HCT116 (cell line): ENCODE results near the gene TTLL11. TPM values are rescaled to one million over a fixed set of nuclear protein-coding genes. Genes with fewer than 3 reads are reported as not detected.

Experiments used
- ATAC-seq: fragments of 200-7000 bp; cut with Tn5 transposase; 2 replicates; pipeline ENCODE4 v1.9.1; 2020; ENCODE audit warnings: mild to moderate bottlenecking, moderate library complexity
- BruUV-seq: library from RNA; stranded (reverse); fragments of 400-500 nt; replicated peaks from 2 replicates; lab custom pipeline; 2021; lab: Mats Ljungman, UMichigan
- CTCF ChIA-PET: fragments of 300-600 bp; sonication (Branson Sonifier 250); formaldehyde crosslinking; loops from one replicate; lab custom pipeline; 2021; ENCODE audit warnings: antibody characterized with exemption; lab: Charles Lee
- POLR2A ChIA-PET: fragments of 300-600, 350-600 bp; sonication (Branson Sonifier 250); formaldehyde crosslinking; loops from one replicate; lab custom pipeline; 2021; ENCODE audit warnings: antibody characterized with exemption; lab: Charles Lee
- RAD21 ChIA-PET, 2 experiments: fragments of 300-600 bp; sonication (Branson Sonifier 250); formaldehyde crosslinking; loops; one replicate each; lab custom pipeline; 2023; ENCODE audit warnings: low total read pairs in 2 of 2; ENCODE audit not compliant: uncharacterized antibody in 2 of 2, unreplicated experiment in 2 of 2, low non-redundant PET in 1 of 2; lab: Charles Lee
- DNase-seq: peaks from one replicate; pipeline ENCODE4 v3.0.0-alpha.2; 2010; ENCODE audit warnings: low read depth, low spot score
- H2AFZ ChIP-seq: fragments of 200-600 bp; shearing (Covaris generic), sonication (generic); 2 replicates; pipeline ENCODE4 v1.6.1; 2017; ENCODE audit warnings: low read depth, mixed run types, mixed read lengths, antibody characterized with exemption, low read length; ENCODE audit not compliant: poor library complexity, severe bottlenecking
- H3K27ac ChIP-seq: 2 replicates; pipeline ENCODE4 v1.5.1; 2012; ENCODE audit warnings: low read depth, low read length
- H3K27me3 ChIP-seq: fragments of 200-600 bp; sonication (generic); 2 replicates; pipeline ENCODE4 v1.6.1; 2016; ENCODE audit warnings: mixed run types, low read length, mixed read lengths; ENCODE audit not compliant: insufficient read depth
- H3K36me3 ChIP-seq, 2 experiments: fragments of 200-500 bp in 1 of 2; fragments of 200-600 bp in 1 of 2; sonication (Bioruptor generic) in 1 of 2; sonication (generic) in 1 of 2; 2 replicates each; pipeline versions ENCODE4 v1.5.1 to v1.6.1; 2014 to 2016; ENCODE audit warnings: low read length in 2 of 2, inconsistent platforms in 1 of 2, mixed read lengths in 1 of 2, mixed run types in 1 of 2; ENCODE audit not compliant: insufficient read depth in 2 of 2, control insufficient read depth in 1 of 2
- H3K4me1 ChIP-seq, 2 experiments: fragments of 200-600 bp in 1 of 2; sonication (generic) in 1 of 2; 2 replicates each; pipeline versions ENCODE4 v1.5.1 to v1.6.1; 2012 to 2017; ENCODE audit warnings: low read length in 2 of 2, inconsistent platforms in 1 of 2, mild to moderate bottlenecking in 1 of 2, mixed read lengths in 1 of 2, mixed run types in 1 of 2, moderate library complexity in 1 of 2; ENCODE audit not compliant: insufficient read depth in 2 of 2, control insufficient read depth in 1 of 2
- H3K4me2 ChIP-seq: fragments of 200-600 bp; sonication (generic); 2 replicates; pipeline ENCODE4 v1.6.1; 2017; ENCODE audit warnings: mixed run types, low read length, mixed read lengths
- H3K4me3 ChIP-seq, 2 experiments: fragments of 200-600 bp in 1 of 2; sonication (generic) in 1 of 2; replicated peaks in 1 of 2; 2 replicates each; pipeline ENCODE4 v1.5.1; 2011 to 2016; ENCODE audit warnings: low read length in 2 of 2, control low read depth in 1 of 2, low read depth in 1 of 2, mild to moderate bottlenecking in 1 of 2, mixed read lengths in 1 of 2, mixed run types in 1 of 2
- H3K79me2 ChIP-seq: fragments of 200-600 bp; sonication (generic); 2 replicates; pipeline ENCODE4 v1.6.1; 2017; ENCODE audit warnings: mild to moderate bottlenecking, mixed run types, low read length, moderate library complexity, mixed read lengths; ENCODE audit not compliant: insufficient read depth
- H3K9ac ChIP-seq: fragments of 200-600 bp; sonication (generic); 2 replicates; pipeline ENCODE4 v1.6.1; 2016; ENCODE audit warnings: low read length, mixed read lengths
- H3K9me2 ChIP-seq: fragments of 200-600 bp; sonication (generic), shearing (Covaris generic); 2 replicates; pipeline ENCODE4 v1.6.1; 2017; ENCODE audit warnings: mixed run types, mild to moderate bottlenecking, moderate library complexity; ENCODE audit not compliant: insufficient read depth
- H3K9me3 ChIP-seq, 2 experiments: fragments of 200-500 bp in 1 of 2; fragments of 200-600 bp in 1 of 2; sonication (Bioruptor generic) in 1 of 2; sonication (generic) in 1 of 2; 2 replicates each; pipeline ENCODE4 v1.6.1; 2014 to 2017; ENCODE audit warnings: low read length in 2 of 2, mixed read lengths in 2 of 2, inconsistent platforms in 1 of 2, low read depth in 1 of 2, mild to moderate bottlenecking in 1 of 2, mixed run types in 1 of 2, moderate library complexity in 1 of 2; ENCODE audit not compliant: control insufficient read depth in 1 of 2, insufficient read depth in 1 of 2
- H4K20me1 ChIP-seq: fragments of 200-600 bp; sonication (generic), shearing (Covaris generic); 2 replicates; pipeline ENCODE4 v1.6.1; 2017; ENCODE audit warnings: mixed run types, mild to moderate bottlenecking, moderate library complexity; ENCODE audit not compliant: insufficient read depth
- EGR1 ChIP-seq: IDR thresholded peaks from 2 replicates; pipeline ENCODE4 v1.6.1; 2012; ENCODE audit warnings: low read depth
- EZH2 ChIP-seq: fragments of 200-600 bp; sonication (generic); IDR thresholded peaks from 2 replicates; pipeline ENCODE4 v1.6.1; 2017; ENCODE audit warnings: antibody characterized with exemption, mixed run types
- TCF7L2 ChIP-seq: IDR thresholded peaks from 2 replicates; pipeline ENCODE4 v1.7.0; 2011; ENCODE audit warnings: borderline replicate concordance, inconsistent platforms; ENCODE audit not compliant: insufficient read depth, insufficient read length; ENCODE audit errors: extremely low read depth
- intact Hi-C: fragments of 100-400 bp; cut with micrococcal nuclease; formaldehyde crosslinking; loops from 2 replicates; pipeline ENCODE4 v1.10.0; 2022
- total RNA-seq: library from RNA; stranded (reverse); gene quantifications from one replicate; pipeline ENCODE4 v1.2.1, GENCODE V29; 2021; ENCODE audit not compliant: unreplicated experiment
- TF ChIP-seq, protein P1 (sequence below): IDR thresholded peaks from 2 replicates; pipeline ENCODE4 v1.6.1; 2012; ENCODE audit warnings: low read depth
- TF ChIP-seq, protein P2 (sequence below): IDR thresholded peaks from 2 replicates; pipeline ENCODE4 v1.6.1; 2011; ENCODE audit warnings: mild to moderate bottlenecking, low read length, moderate library complexity; ENCODE audit not compliant: insufficient replicate concordance; ENCODE audit errors: extremely low read depth

The TTLL11 gene
- total RNA-seq, 1 experiment from 2014 or later, result 2.2 TPM

DNA sequence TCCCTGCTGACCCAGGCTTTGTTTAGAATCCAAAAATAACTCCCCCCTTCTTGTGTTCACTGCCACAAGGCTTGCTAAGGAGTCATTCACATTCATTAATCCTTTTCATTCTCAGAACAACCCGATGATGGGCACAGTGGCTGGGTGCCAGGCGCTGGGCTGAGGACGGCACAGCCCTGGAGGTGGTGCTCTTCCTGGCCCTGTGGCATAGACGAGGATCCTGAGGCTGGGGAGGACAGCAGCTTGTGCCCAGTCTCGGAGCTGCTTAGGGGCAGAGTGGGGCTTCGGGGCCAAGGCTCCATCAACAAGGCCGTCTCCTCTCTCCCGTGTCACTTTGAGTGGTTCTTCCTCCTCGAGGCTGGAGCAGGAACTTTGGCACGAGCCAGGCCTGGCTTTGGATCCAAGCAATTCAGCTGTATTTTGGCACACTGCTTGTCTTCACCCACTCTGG, 166.7 kb downstream of the TTLL11 start:
- Histone ChIP-seq H3K9ac (no peak overlapping the region), H3K4me2 (no peak overlapping the region), H3K9me3 (no peaks in the 10 kb centered on the region), H3K4me3 (no peak overlapping the region), H3K27ac (no peak overlapping the region), H3K4me1 (no peaks in the 10 kb centered on the region), H3K36me3 (no peaks in the 10 kb centered on the region), H3K27me3 (no peaks in the 10 kb centered on the region), H2AFZ (no peak overlapping the region), H4K20me1 (no peaks in the 10 kb centered on the region), H3K9me2 (no peaks in the 10 kb centered on the region), H3K79me2 (no peaks in the 10 kb centered on the region)
- no TSS peak for BruUV-seq
- DNase-seq, result no peak
- ATAC-seq, result no peak
- ChIA-PET RAD21 (no interaction called here), CTCF (no interaction called here), POLR2A (no interaction called here)
- no peak for TF ChIP-seq TCF7L2
- TF ChIP-seq, protein P1, sequence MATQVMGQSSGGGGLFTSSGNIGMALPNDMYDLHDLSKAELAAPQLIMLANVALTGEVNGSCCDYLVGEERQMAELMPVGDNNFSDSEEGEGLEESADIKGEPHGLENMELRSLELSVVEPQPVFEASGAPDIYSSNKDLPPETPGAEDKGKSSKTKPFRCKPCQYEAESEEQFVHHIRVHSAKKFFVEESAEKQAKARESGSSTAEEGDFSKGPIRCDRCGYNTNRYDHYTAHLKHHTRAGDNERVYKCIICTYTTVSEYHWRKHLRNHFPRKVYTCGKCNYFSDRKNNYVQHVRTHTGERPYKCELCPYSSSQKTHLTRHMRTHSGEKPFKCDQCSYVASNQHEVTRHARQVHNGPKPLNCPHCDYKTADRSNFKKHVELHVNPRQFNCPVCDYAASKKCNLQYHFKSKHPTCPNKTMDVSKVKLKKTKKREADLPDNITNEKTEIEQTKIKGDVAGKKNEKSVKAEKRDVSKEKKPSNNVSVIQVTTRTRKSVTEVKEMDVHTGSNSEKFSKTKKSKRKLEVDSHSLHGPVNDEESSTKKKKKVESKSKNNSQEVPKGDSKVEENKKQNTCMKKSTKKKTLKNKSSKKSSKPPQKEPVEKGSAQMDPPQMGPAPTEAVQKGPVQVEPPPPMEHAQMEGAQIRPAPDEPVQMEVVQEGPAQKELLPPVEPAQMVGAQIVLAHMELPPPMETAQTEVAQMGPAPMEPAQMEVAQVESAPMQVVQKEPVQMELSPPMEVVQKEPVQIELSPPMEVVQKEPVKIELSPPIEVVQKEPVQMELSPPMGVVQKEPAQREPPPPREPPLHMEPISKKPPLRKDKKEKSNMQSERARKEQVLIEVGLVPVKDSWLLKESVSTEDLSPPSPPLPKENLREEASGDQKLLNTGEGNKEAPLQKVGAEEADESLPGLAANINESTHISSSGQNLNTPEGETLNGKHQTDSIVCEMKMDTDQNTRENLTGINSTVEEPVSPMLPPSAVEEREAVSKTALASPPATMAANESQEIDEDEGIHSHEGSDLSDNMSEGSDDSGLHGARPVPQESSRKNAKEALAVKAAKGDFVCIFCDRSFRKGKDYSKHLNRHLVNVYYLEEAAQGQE, result no peak
- no peak for TF ChIP-seq EZH2
- TF ChIP-seq, protein P2, sequence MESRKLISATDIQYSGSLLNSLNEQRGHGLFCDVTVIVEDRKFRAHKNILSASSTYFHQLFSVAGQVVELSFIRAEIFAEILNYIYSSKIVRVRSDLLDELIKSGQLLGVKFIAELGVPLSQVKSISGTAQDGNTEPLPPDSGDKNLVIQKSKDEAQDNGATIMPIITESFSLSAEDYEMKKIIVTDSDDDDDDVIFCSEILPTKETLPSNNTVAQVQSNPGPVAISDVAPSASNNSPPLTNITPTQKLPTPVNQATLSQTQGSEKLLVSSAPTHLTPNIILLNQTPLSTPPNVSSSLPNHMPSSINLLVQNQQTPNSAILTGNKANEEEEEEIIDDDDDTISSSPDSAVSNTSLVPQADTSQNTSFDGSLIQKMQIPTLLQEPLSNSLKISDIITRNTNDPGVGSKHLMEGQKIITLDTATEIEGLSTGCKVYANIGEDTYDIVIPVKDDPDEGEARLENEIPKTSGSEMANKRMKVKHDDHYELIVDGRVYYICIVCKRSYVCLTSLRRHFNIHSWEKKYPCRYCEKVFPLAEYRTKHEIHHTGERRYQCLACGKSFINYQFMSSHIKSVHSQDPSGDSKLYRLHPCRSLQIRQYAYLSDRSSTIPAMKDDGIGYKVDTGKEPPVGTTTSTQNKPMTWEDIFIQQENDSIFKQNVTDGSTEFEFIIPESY, result no peak
- TF ChIP-seq EGR1, result no peak
- intact Hi-C loops, result no loop called here
